Calu3 (cell line): ENCODE results near the gene DEFB123. TPM values are rescaled to one million over a fixed set of nuclear protein-coding genes. Genes with fewer than 3 reads are reported as not detected.

Experiments used
- BruUV-seq: library from RNA; stranded (reverse); fragments of 400-500 nt; replicated peaks from 2 replicates; lab custom pipeline; 2021; lab: Mats Ljungman, UMichigan
- CTCF ChIA-PET: fragments of 300-600 bp; sonication (Branson Sonifier 250); formaldehyde crosslinking; loops from one replicate; lab custom pipeline; 2022; ENCODE audit warnings: antibody characterized with exemption; lab: Charles Lee
- DNase-seq: peaks from one replicate; pipeline ENCODE4 v3.0.0; 2022
- H3K27ac Mint-ChIP-seq: one replicate; pipeline ENCODE4 v1.8.0; 2022; ENCODE audit warnings: mixed read lengths; ENCODE audit not compliant: unreplicated experiment
- H3K27me3 Mint-ChIP-seq: one replicate; pipeline ENCODE4 v1.8.0; 2022; ENCODE audit warnings: mixed read lengths; ENCODE audit not compliant: unreplicated experiment
- H3K36me3 Mint-ChIP-seq: one replicate; pipeline ENCODE4 v1.8.0; 2022; ENCODE audit warnings: mild to moderate bottlenecking, moderate library complexity, mixed read lengths; ENCODE audit not compliant: insufficient read depth, unreplicated experiment
- H3K4me1 Mint-ChIP-seq: one replicate; pipeline ENCODE4 v1.8.0; 2022; ENCODE audit warnings: mild to moderate bottlenecking, low read depth, mixed read lengths; ENCODE audit not compliant: unreplicated experiment
- H3K4me3 Mint-ChIP-seq: one replicate; pipeline ENCODE4 v1.8.0; 2022; ENCODE audit warnings: mild to moderate bottlenecking, low read depth, moderate library complexity, mixed read lengths; ENCODE audit not compliant: unreplicated experiment
- H3K9me3 Mint-ChIP-seq: one replicate; pipeline ENCODE4 v1.8.0; 2022; ENCODE audit warnings: low read depth, mixed read lengths; ENCODE audit not compliant: unreplicated experiment
- CTCF ChIP-seq: fragments of 200-600 bp; IDR thresholded peaks from one replicate; pipeline ENCODE4 v1.8.0; 2022; ENCODE audit warnings: antibody characterized with exemption; ENCODE audit not compliant: unreplicated experiment
- intact Hi-C: fragments of 100-400 bp; cut with micrococcal nuclease; formaldehyde crosslinking; loops from one replicate; pipeline ENCODE4 v1.10.0; 2022; ENCODE audit not compliant: unreplicated experiment
- total RNA-seq: library from RNA; stranded (reverse); gene quantifications from 2 replicates; pipeline ENCODE4 v1.2.3, GENCODE V29; 2022

The DEFB123 gene
- total RNA-seq, 1 experiment from 2014 or later = not detected

DNA sequence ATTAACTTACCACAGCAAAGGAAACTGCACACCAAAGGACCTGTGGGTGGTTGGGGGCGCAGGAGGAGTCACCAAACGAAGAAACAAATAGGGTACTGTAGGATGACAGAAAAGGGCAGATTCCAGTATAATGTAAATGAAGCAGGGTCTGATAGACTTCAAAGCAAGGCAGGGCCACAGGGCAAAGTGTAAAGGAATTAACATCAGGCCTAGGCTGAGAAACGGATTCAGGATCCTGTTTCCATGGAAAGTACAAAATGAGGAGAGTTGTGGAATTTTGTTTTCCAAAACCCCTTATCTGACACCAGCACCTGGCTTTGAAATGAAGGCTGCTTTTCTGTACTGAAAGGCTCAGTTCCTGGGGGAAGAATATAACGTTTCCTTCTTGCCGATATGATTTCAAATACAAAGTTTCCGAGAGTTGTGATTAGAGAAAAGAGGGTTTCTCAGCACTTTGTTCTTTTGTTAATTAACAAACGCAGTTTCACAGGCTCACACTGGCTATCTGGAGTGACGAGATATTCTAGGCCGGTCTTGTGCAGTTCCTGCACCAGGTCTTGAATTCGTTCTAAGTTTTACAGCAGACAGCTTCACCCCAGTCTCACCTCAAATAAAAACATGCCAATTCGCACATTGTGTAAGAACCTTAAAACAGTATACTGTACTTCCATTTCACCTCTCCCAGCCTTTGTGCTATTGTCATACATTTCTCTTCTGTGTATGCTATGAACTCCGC lies 5.8 kb downstream of the DEFB123 start:
- H3K9me3 Mint-ChIP-seq = no peaks in the 10 kb centered on the region
- no TSS peak for BruUV-seq
- H3K27ac Mint-ChIP-seq = no peak overlapping the region
- DNase-seq = no peak
- no peaks in the 10 kb centered on the region for H3K4me1 Mint-ChIP-seq
- CTCF ChIA-PET = no interaction called here
- intact Hi-C loops = loop anchor here (5.0 kb wide), 1 partner anchor 34 kb away; no protein-coding TSS in a partner anchor
- no peak overlapping the region for H3K4me3 Mint-ChIP-seq
- peaks cover 39% of the 10 kb centered on the region for H3K27me3 Mint-ChIP-seq
- no peaks in the 10 kb centered on the region for H3K36me3 Mint-ChIP-seq
- no peak for TF ChIP-seq CTCF

GRCh38 chr20:31449511-31450414 lies 9.3 kb downstream of the DEFB123 start:
- no peak for TF ChIP-seq CTCF
- no peak for DNase-seq
- H3K27ac Mint-ChIP-seq = no peak overlapping the region
- no peaks in the 10 kb centered on the region for H3K9me3 Mint-ChIP-seq
- no TSS peak for BruUV-seq
- peaks cover 7% of the 10 kb centered on the region for H3K27me3 Mint-ChIP-seq
- H3K36me3 Mint-ChIP-seq = no peaks in the 10 kb centered on the region
- H3K4me1 Mint-ChIP-seq = no peaks in the 10 kb centered on the region
- intact Hi-C loops = loop anchor here (5.0 to 10.0 kb wide), 2 partner anchors 37 to 135 kb away; no protein-coding TSS in a partner anchor
- CTCF ChIA-PET = interaction anchor here (0.6 to 1.2 kb wide), 3 partner anchors 10 to 54 kb away, joined by 3 to 7 read pairs (median 3); partner anchors contain the start of gene DEFB123
- H3K4me3 Mint-ChIP-seq = no peak overlapping the region

DNA sequence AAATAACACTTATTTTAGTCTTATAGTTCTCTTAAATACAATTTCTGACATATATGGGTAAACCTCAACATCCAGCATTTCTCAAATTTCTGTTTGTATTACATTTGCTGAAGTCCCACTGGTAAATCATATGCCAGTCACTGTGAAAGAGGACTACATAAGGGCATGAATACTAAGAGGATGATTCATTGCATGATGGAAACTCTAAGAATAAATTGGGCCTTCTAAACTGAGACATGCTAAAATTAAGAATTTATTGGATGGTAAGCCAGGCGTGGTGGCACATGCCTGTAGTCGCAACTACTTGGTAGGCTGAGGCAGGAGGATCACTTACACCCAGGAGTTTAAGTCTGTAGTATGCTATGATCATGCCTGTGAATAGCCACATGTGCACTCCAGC lies 12.1 kb downstream of the DEFB123 start:
- no peak overlapping the region for H3K27ac Mint-ChIP-seq

More for the DNA sequence above, 12.1 kb downstream of the DEFB123 start:
- CTCF ChIA-PET = no interaction called here
- H3K36me3 Mint-ChIP-seq = no peaks in the 10 kb centered on the region
- no peak overlapping the region for H3K4me3 Mint-ChIP-seq
- no TSS peak for BruUV-seq
- no peak for DNase-seq
- intact Hi-C loops = loop anchor here (10.0 kb wide), 1 partner anchor 138 kb away; no protein-coding TSS in a partner anchor
- no peaks in the 10 kb centered on the region for H3K9me3 Mint-ChIP-seq
- H3K27me3 Mint-ChIP-seq = peaks cover 13% of the 10 kb centered on the region
- no peak for TF ChIP-seq CTCF
- no peaks in the 10 kb centered on the region for H3K4me1 Mint-ChIP-seq
